GM23248 (cell line): ENCODE data around the gene BTBD17.

ENCODE experiments used
- EZH2 ChIP-seq: fragments of 200-600 bp; sonication (generic); IDR thresholded peaks from 2 replicates; pipeline ENCODE4 v1.6.1; 2018; ENCODE audit warnings: antibody characterized with exemption, mild to moderate bottlenecking; ENCODE audit not compliant: insufficient read depth, poor library complexity, severe bottlenecking
- EZH2phosphoT487 ChIP-seq: fragments of 200-600 bp; sonication (generic); IDR thresholded peaks from 2 replicates; pipeline ENCODE4 v1.6.1; 2018; ENCODE audit warnings: antibody characterized with exemption, moderate library complexity, mild to moderate bottlenecking, low read depth; ENCODE audit not compliant: insufficient read depth

GRCh38 chr17:74380086-74380958 lies 18.7 kb upstream of the BTBD17 start:
- no peak for TF ChIP-seq EZH2phosphoT487
- TF ChIP-seq EZH2, result no peak
